Transverse colon (tissue), 4 donors: Measurements from ENCODE around the gene NME8. TPM values are rescaled to one million over a fixed set of nuclear protein-coding genes. Genes with fewer than 3 reads are reported as not detected.
A peak's percentile ranks its signal among the peaks of the same experiment; 100 is the strongest.

Source experiments
- DNase-seq: peaks from one replicate; pipeline ENCODE4 v3.0.0-alpha.2; 2019
- H3K27ac ChIP-seq, 4 donors: fragments of 200-600 bp; sonication (generic); 2 replicates each; pipeline ENCODE4 v1.5.1; 2016 to 2018; ENCODE audit warnings: inconsistent platforms in 4 of 4
- H3K27me3 ChIP-seq: fragments of 200-600 bp; sonication (generic); 2 replicates; pipeline ENCODE4 v1.5.1; 2017; ENCODE audit warnings: inconsistent platforms
- H3K36me3 ChIP-seq, 4 donors: fragments of 200-600 bp; sonication (generic); 2 replicates each; pipeline ENCODE4 v1.5.1; 2017 to 2019; ENCODE audit warnings: inconsistent platforms in 4 of 4
- H3K4me1 ChIP-seq, 4 donors: fragments of 200-600 bp; sonication (generic); 2 replicates each; pipeline ENCODE4 v1.5.1; 2017 to 2020; ENCODE audit warnings: inconsistent platforms in 4 of 4
- H3K4me3 ChIP-seq, 4 donors: fragments of 200-600 bp; sonication (generic); 1 replicate in 1 of 4; 2 replicates in 3 of 4; pipeline versions ENCODE4 v1.5.1 to v1.6.1; 2017 to 2019; ENCODE audit warnings: inconsistent platforms in 4 of 4
- H3K9me3 ChIP-seq, 2 donors: fragments of 200-600 bp; sonication (generic); 2 replicates each; pipeline ENCODE4 v1.5.1; 2017 to 2019; ENCODE audit warnings: inconsistent platforms in 2 of 2
- EP300 ChIP-seq: sonication (generic); formaldehyde crosslinking; IDR thresholded peaks from one replicate; pipeline ENCODE4 v1.6.1; 2017; ENCODE audit warnings: antibody characterized with exemption, low read depth
- POLR2A ChIP-seq: fragments of 450-650 bp; IDR thresholded peaks from one replicate; pipeline ENCODE4 v1.6.1; 2016; ENCODE audit warnings: antibody characterized with exemption, mild to moderate bottlenecking, moderate library complexity
- POLR2AphosphoS5 ChIP-seq, 3 donors: sonication (generic); formaldehyde crosslinking; IDR thresholded peaks; one replicate each; pipeline ENCODE4 v1.6.1; 2016; ENCODE audit warnings: antibody characterized with exemption in 3 of 3
- WGBS, 2 donors: methylation state at CpG; one replicate each; pipeline ENCODE4 v1.1.5; 2018; ENCODE audit warnings: low coverage in 1 of 2; 5-methylcytosine and 5-hydroxymethylcytosine counted together
- in situ Hi-C, 4 donors: fragments of 200-750 bp; cut with MboI; loops; one replicate each; pipeline versions ENCODE4 v1.15.0 to v1.15.1; 2017; ENCODE audit warnings: low sequenced_read_pairs in 3 of 4, low pct_ligation_motif_present in 1 of 4, low pct_unique_long_range_greater_than_20kb in 1 of 4
- intact Hi-C: fragments of 100-400 bp; cut with DNase I; formaldehyde crosslinking; loops from one replicate; pipeline ENCODE4 v1.15.1; 2023; ENCODE audit warnings: low total_unique reads
- total RNA-seq, 4 donors: library from RNA; depleted of rRNA; stranded (reverse); fragments of >200 nt; gene quantifications; one replicate each; pipeline ENCODE4 v1.1.0, GENCODE V29; 2016
- TF ChIP-seq, protein P1 (sequence below), 5 experiments: fragments of 200-600 bp in 3 of 5; fragments of 450-650 bp in 2 of 5; sonication (generic) in 3 of 5; IDR thresholded peaks; 1 replicate in 2 of 5; 2 replicates in 3 of 5; pipeline ENCODE4 v1.5.1; 2016 to 2017; ENCODE audit warnings: antibody characterized with exemption in 5 of 5, inconsistent platforms in 3 of 5, mild to moderate bottlenecking in 2 of 5, moderate library complexity in 1 of 5

Gene NME8
- total RNA-seq, 4 donors from 2014 or later, result not detected

DNA sequence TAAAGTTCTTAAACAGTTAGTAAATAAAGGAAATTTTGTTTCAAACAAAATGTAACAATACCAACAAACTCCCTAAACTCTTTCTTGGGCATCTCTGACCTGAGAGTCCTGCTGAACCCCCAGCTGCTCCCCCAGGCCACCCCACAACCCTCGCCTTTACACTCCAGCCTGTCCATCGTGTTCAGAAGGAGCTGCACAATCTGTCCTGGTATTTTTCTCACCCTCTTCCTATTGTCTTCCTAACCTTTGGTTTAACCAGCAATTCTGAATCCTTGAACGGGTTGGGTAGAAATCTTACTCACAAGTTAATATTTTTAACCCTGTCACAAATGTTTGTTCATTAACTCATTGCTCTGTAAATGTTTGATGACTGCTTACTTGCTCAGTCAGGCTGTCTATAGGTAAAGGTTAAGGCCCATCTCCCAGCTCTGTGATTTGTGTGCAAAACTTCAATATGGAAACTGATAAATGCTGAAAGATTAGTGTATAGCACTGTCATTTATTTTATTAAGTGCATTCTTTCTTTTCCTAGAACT, 51.4 kb downstream of the NME8 start:
- H3K9me3 ChIP-seq, result no peaks in the 10 kb centered on the region
- H3K4me3 ChIP-seq, result no peak overlapping the region
- H3K4me1 ChIP-seq, result no peaks in the 10 kb centered on the region
- DNase-seq, result no peak
- no peaks in the 10 kb centered on the region for H3K36me3 ChIP-seq
- no peak overlapping the region for H3K27ac ChIP-seq
- no peak for TF ChIP-seq POLR2AphosphoS5 (IDR thresholded peaks at IDR 0.05)
- TF ChIP-seq EP300, result no peak
- TF ChIP-seq, protein P1, sequence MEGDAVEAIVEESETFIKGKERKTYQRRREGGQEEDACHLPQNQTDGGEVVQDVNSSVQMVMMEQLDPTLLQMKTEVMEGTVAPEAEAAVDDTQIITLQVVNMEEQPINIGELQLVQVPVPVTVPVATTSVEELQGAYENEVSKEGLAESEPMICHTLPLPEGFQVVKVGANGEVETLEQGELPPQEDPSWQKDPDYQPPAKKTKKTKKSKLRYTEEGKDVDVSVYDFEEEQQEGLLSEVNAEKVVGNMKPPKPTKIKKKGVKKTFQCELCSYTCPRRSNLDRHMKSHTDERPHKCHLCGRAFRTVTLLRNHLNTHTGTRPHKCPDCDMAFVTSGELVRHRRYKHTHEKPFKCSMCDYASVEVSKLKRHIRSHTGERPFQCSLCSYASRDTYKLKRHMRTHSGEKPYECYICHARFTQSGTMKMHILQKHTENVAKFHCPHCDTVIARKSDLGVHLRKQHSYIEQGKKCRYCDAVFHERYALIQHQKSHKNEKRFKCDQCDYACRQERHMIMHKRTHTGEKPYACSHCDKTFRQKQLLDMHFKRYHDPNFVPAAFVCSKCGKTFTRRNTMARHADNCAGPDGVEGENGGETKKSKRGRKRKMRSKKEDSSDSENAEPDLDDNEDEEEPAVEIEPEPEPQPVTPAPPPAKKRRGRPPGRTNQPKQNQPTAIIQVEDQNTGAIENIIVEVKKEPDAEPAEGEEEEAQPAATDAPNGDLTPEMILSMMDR (IDR thresholded peaks at IDR 0.05), result no peak
- TF ChIP-seq POLR2A, result no peak
- in situ Hi-C loops, result loop anchor here (25.0 kb wide), 2 partner anchors 188 to 313 kb away; no protein-coding TSS in a partner anchor
- no peaks in the 10 kb centered on the region for H3K27me3 ChIP-seq
- intact Hi-C loops, result loop anchor here (5.0 kb wide), 1 partner anchor 318 kb away; no protein-coding TSS in a partner anchor
- 58 to 68% methylated on average over 2 to 3 of the region's 3 CpGs for WGBS, 2 donors

DNA sequence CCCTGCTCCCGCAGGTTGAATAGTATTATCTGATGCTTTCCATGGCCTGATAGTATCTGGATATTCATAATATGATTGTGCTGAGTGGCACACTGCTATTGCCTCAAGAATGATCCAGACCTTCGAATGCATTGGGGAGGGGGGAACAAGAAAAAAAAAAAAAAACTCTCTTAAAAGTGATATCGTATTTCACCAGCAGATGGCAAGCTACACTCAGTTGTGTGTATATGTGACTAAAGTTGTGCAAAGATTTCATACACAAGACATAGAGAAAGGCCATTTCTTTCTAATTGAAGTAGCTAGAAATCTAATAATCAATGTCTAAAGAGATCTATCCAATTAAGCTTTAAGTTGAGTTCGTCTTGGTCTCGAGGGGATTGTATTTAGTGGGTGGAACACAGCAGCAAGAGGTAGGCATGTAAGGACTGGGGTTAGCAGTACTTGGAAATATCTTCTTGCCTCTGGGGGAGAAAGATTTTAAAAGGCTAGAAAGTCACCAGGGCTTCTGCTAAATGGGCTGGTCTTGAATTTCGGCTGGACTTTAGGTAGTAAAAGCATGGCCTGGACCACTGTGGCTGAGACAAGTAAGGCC, 52.9 kb downstream of the NME8 start:
- Histone ChIP-seq H3K4me1 (no peaks in the 10 kb centered on the region), H3K36me3 (no peaks in the 10 kb centered on the region), H3K27ac (no peak overlapping the region), H3K4me3 (no peak overlapping the region), H3K27me3 (no peaks in the 10 kb centered on the region), H3K9me3 (no peaks in the 10 kb centered on the region)
- no peak for DNase-seq
- no peak for TF ChIP-seq POLR2A
- TF ChIP-seq, protein P1 (IDR thresholded peaks at IDR 0.05), result peak; percentile 44 to 61 (median 50)
- in situ Hi-C loops (loop anchor here (25.0 kb wide), 2 partner anchors 186 to 311 kb away; no protein-coding TSS in a partner anchor), intact Hi-C loops (loop anchor here (5.0 kb wide), 1 partner anchor 316 kb away; no protein-coding TSS in a partner anchor)
- 11 to 22% methylated on average over 5 to 6 of the region's 6 CpGs for WGBS, 2 donors

DNA sequence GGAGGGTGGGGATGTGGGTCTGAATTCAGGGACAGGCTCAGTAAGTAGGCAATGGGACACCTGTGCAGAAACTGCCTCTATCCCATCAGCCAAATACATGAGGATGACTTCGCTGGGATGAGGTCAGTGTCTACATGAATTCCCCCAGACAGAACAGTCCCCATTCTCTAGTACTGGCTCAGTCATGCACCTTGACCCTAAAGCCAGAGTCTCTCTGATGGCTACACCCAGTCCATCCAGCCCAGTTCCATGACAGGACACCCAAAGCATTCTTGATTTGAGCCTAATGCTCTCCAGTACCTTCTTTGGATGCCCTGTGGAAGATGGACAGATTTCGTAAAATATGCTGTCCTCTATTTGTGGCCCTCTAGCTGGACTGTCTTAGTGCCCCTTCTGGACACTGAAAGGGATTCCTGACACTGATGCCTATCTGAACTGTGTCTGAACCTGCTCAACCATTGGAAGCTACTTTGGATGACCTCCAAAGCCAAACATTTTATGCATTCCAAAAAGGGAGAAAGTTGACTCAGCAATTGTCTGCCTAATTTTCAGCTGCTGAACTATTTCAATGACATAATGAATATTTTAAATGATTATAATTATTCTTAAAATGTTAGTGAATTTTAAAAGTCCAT, 53.6 kb downstream of the NME8 start:
- DNase-seq, result no peak
- in situ Hi-C loops, result loop anchor here (25.0 kb wide), 2 partner anchors 185 to 310 kb away; no protein-coding TSS in a partner anchor
- H3K27ac ChIP-seq, result no peak overlapping the region

More for the DNA sequence above, 53.6 kb downstream of the NME8 start:
- intact Hi-C loops, result loop anchor here (5.0 kb wide), 1 partner anchor 315 kb away; no protein-coding TSS in a partner anchor
- H3K4me1 ChIP-seq, result no peaks in the 10 kb centered on the region
- no peak overlapping the region for H3K4me3 ChIP-seq
- no peak for TF ChIP-seq POLR2AphosphoS5 (IDR thresholded peaks at IDR 0.05)
- TF ChIP-seq, protein P1 (IDR thresholded peaks at IDR 0.05), result no peak
- no peak for TF ChIP-seq EP300
- no peak for TF ChIP-seq POLR2A
- 65 to 80% methylated on average over 1 to 2 of the region's 2 CpGs for WGBS, 2 donors
- no peaks in the 10 kb centered on the region for H3K27me3 ChIP-seq
- no peaks in the 10 kb centered on the region for H3K9me3 ChIP-seq
- H3K36me3 ChIP-seq, result no peaks in the 10 kb centered on the region
